CD4-positive, alpha-beta T cell (primary cell): ENCODE data around the gene ERF. TPM values are rescaled to one million over a fixed set of nuclear protein-coding genes. Genes with fewer than 3 reads are reported as not detected.

ENCODE experiments used
- ATAC-seq: fragments of 200-7000 bp; cut with Tn5 transposase; one replicate; pipeline ENCODE4 v1.10.0; 2022; ENCODE audit warnings: mild to moderate bottlenecking; ENCODE audit not compliant: poor library complexity
- CTCF ChIA-PET: fragments of 350-600 bp; sonication (Branson Sonifier 250); formaldehyde crosslinking; loops from one replicate; lab custom pipeline; 2021; ENCODE audit warnings: antibody characterized with exemption, inconsistent platforms; lab: Charles Lee
- POLR2A ChIA-PET: fragments of 350-600 bp; sonication (Branson Sonifier 250); formaldehyde crosslinking; loops from one replicate; lab custom pipeline; 2021; ENCODE audit warnings: antibody characterized with exemption, inconsistent platforms; lab: Charles Lee
- DNase-seq, 14 experiments: peaks; one replicate each; pipeline ENCODE4 v3.0.0-alpha.2; 2013 to 2020; ENCODE audit warnings: mixed read lengths in 2 of 14
- H3K27ac ChIP-seq, 2 donors: one replicate each; pipeline versions ENCODE4 v1.5.1 to v1.7.0; 2013; ENCODE audit warnings: low read length in 2 of 2, low read depth in 1 of 2, mild to moderate bottlenecking in 1 of 2
- H3K27me3 ChIP-seq, 2 experiments: 1 replicate in 1 of 2; 2 replicates in 1 of 2; pipeline versions ENCODE4 v1.6.1 to v1.7.0; 2013; ENCODE audit warnings: low read length in 2 of 2, control low read depth in 1 of 2, mild to moderate bottlenecking in 1 of 2, moderate library complexity in 1 of 2; ENCODE audit not compliant: insufficient read depth in 2 of 2, control insufficient read depth in 1 of 2
- H3K36me3 ChIP-seq: one replicate; pipeline ENCODE4 v1.6.1; 2013; ENCODE audit warnings: low read length, control low read depth; ENCODE audit not compliant: insufficient read depth
- H3K4me1 ChIP-seq: one replicate; pipeline ENCODE4 v1.6.1; 2013; ENCODE audit warnings: low read length, control low read depth; ENCODE audit not compliant: insufficient read depth
- H3K4me3 ChIP-seq: one replicate; pipeline ENCODE4 v1.5.1; 2013; ENCODE audit warnings: mild to moderate bottlenecking, low read length, moderate library complexity
- H3K9me3 ChIP-seq, 2 experiments: 1 replicate in 1 of 2; 2 replicates in 1 of 2; pipeline versions ENCODE4 v1.6.1 to v1.7.0; 2013; ENCODE audit warnings: low read length in 2 of 2, mild to moderate bottlenecking in 2 of 2, control low read depth in 1 of 2, moderate library complexity in 1 of 2; ENCODE audit not compliant: control insufficient read depth in 1 of 2, insufficient read depth in 1 of 2
- H3K27ac Mint-ChIP-seq: one replicate; pipeline ENCODE4 v1.8.0; 2020; ENCODE audit warnings: mixed read lengths
- H3K27me3 Mint-ChIP-seq: one replicate; pipeline ENCODE4 v1.8.0; 2021; ENCODE audit warnings: mixed read lengths
- H3K36me3 Mint-ChIP-seq: one replicate; pipeline ENCODE4 v1.8.0; 2021; ENCODE audit warnings: low read depth, mixed read lengths
- H3K4me1 Mint-ChIP-seq: one replicate; pipeline ENCODE4 v1.8.0; 2021; ENCODE audit warnings: low read depth, mixed read lengths
- H3K4me3 Mint-ChIP-seq: one replicate; pipeline ENCODE4 v1.8.0; 2020; ENCODE audit warnings: mild to moderate bottlenecking, mixed read lengths
- H3K9me3 Mint-ChIP-seq: one replicate; pipeline ENCODE4 v1.8.0; 2020; ENCODE audit warnings: mixed read lengths
- CTCF ChIP-seq: fragments of 200-600 bp; IDR thresholded peaks from one replicate; pipeline ENCODE4 v1.8.0; 2022; ENCODE audit warnings: antibody characterized with exemption, mild to moderate bottlenecking
- intact Hi-C, 2 experiments: fragments of 100-400 bp; cut with DNase I in 1 of 2; cut with micrococcal nuclease in 1 of 2; formaldehyde crosslinking; loops; one replicate each; pipeline versions ENCODE4 v1.15.1 to v1.9.0; 2023 to 2025; cut with DNase I, micrococcal nuclease
- total RNA-seq, 174 experiments: library from RNA in 2 of 174; stranded (reverse) in 2 of 174; gene quantifications; one replicate each; pipeline ENCODE4 v1.2.3 and lab custom pipeline; 2021 to 2026

Gene ERF
- total RNA-seq, 2 experiments from 2014 or later, result 105 to 113 TPM

GRCh38 chr19:42284066-42284501 is 29.2 kb upstream of the ERF start:
- no peak overlapping the region for H3K4me3 Mint-ChIP-seq
- intact Hi-C loops, result loop anchor here (1.0 to 10.0 kb wide), 3 partner anchors 41 to 151 kb away; partner anchors contain the start of genes LIPE (in 1 of the 2), MEGF8 (in 1 of the 2) and POU2F2 (in 1 of the 2)
- H3K4me1 Mint-ChIP-seq, result peaks cover 38% of the 10 kb centered on the region
- DNase-seq, result peak; percentile 60 to 94 (median 81)
- no peaks in the 10 kb centered on the region for H3K9me3 Mint-ChIP-seq
- ATAC-seq, result peak; percentile 28
- no peaks in the 10 kb centered on the region for H3K27me3 Mint-ChIP-seq
- H3K27ac ChIP-seq, result no peak overlapping the region
- no peak for TF ChIP-seq CTCF
- peaks cover 29% of the 10 kb centered on the region for H3K36me3 Mint-ChIP-seq
- no peak overlapping the region for H3K27ac Mint-ChIP-seq
- H3K36me3 ChIP-seq, result peaks cover 25% of the 10 kb centered on the region
- H3K27me3 ChIP-seq, result no peaks in the 10 kb centered on the region
- H3K9me3 ChIP-seq, result no peaks in the 10 kb centered on the region
- peaks cover 64% of the 10 kb centered on the region for H3K4me1 ChIP-seq
- POLR2A ChIA-PET, result interaction anchor here (1.0 to 3.3 kb wide), 9 partner anchors 14 to 208 kb away, joined by 3 to 39 read pairs (median 5); partner anchors contain the start of genes CIC, GSK3A, PAFAH1B3 and PRR19
- H3K4me3 ChIP-seq, result no peak overlapping the region
- CTCF ChIA-PET, result interaction anchor here (0.9 to 1.3 kb wide), 2 partner anchors 12 to 39 kb away, joined by 4 to 5 read pairs; no protein-coding TSS in a partner anchor

- Histone ChIP-seq H3K36me3 (peaks cover 19% of the 10 kb centered on the region), H3K27ac (peak overlapping the region; percentile 86 to 88), H3K9me3 (no peaks in the 10 kb centered on the region), H3K4me3 (peak overlapping the region; percentile 55), H3K4me1 (peaks cover 71% of the 10 kb centered on the region), H3K27me3 (no peaks in the 10 kb centered on the region)
- POLR2A ChIA-PET, result interaction anchor here (0.6 to 3.3 kb wide), 11 partner anchors 9 to 151 kb away, joined by 3 to 39 read pairs (median 5); partner anchors contain the start of genes CIC, GSK3A, PAFAH1B3 and POU2F2
- no peaks in the 10 kb centered on the region for H3K9me3 Mint-ChIP-seq
- no peak overlapping the region for H3K4me3 Mint-ChIP-seq
- DNase-seq, result peak; percentile 92 to 99 (median 97)
- CTCF ChIA-PET, result interaction anchor here (0.8 to 1.1 kb wide), 3 partner anchors 13 to 39 kb away, joined by 3 to 6 read pairs (median 4); no protein-coding TSS in a partner anchor
- intact Hi-C loops, result loop anchor here (1.0 to 10.0 kb wide), 7 partner anchors 15 to 151 kb away; partner anchors contain the start of genes DEDD2 (in 1 of the 2), LIPE (in 1 of the 2), MEGF8 (in 1 of the 2) and PAFAH1B3 (in 1 of the 2)
- H3K27ac Mint-ChIP-seq, result no peak overlapping the region
- H3K27me3 Mint-ChIP-seq, result no peaks in the 10 kb centered on the region
- ATAC-seq, result peak; percentile 62
- peaks cover 42% of the 10 kb centered on the region for H3K4me1 Mint-ChIP-seq
- TF ChIP-seq CTCF, result no peak
- H3K36me3 Mint-ChIP-seq, result peaks cover 22% of the 10 kb centered on the region
Observed at GRCh38 chr19:42283188-42284065, 28.5 kb upstream of the ERF start.

- ATAC-seq, result no peak
- peaks cover 46% of the 10 kb centered on the region for H3K4me1 Mint-ChIP-seq
- H3K36me3 Mint-ChIP-seq, result peaks cover 16% of the 10 kb centered on the region
- Histone ChIP-seq H3K9me3 (no peaks in the 10 kb centered on the region), H3K4me3 (peak overlapping the region; percentile 55), H3K4me1 (peaks cover 77% of the 10 kb centered on the region), H3K27ac (peak overlapping the region; percentile 86 to 88), H3K27me3 (no peaks in the 10 kb centered on the region), H3K36me3 (peaks cover 12% of the 10 kb centered on the region)
- CTCF ChIA-PET, result interaction anchor here (0.8 to 1.1 kb wide), 3 partner anchors 12 to 38 kb away, joined by 3 to 6 read pairs (median 4); no protein-coding TSS in a partner anchor
- H3K9me3 Mint-ChIP-seq, result no peaks in the 10 kb centered on the region
- POLR2A ChIA-PET, result interaction anchor here (0.6 to 3.3 kb wide), 7 partner anchors 8 to 150 kb away, joined by 3 to 39 read pairs (median 3); partner anchors contain the start of genes CIC, GSK3A, PAFAH1B3 and POU2F2
- intact Hi-C loops, result loop anchor here (1.0 to 10.0 kb wide), 5 partner anchors 15 to 142 kb away; partner anchors contain the start of genes DEDD2 (in 1 of the 2), LIPE (in 1 of the 2), PAFAH1B3 (in 1 of the 2) and PRR19 (in 1 of the 2)
- peak in 1 of 14 experiments; percentile 48 for DNase-seq
- no peak for TF ChIP-seq CTCF
- H3K27me3 Mint-ChIP-seq, result no peaks in the 10 kb centered on the region
- no peak overlapping the region for H3K27ac Mint-ChIP-seq
- peak overlapping the region; percentile 88 for H3K4me3 Mint-ChIP-seq
Observed at GRCh38 chr19:42282819-42283187, 27.9 kb upstream of the ERF start.
